GM21423 (cell line): Measurements from ENCODE around the gene BAHD1.

Source experiments
- ATAC-seq: cut with Tn5 transposase; IDR thresholded peaks from one replicate; pipeline ENCODE4 v1.9.1; 2021; ENCODE audit warnings: mild to moderate bottlenecking, moderate library complexity; ENCODE audit not compliant: unreplicated experiment

The BAHD1 gene

DNA sequence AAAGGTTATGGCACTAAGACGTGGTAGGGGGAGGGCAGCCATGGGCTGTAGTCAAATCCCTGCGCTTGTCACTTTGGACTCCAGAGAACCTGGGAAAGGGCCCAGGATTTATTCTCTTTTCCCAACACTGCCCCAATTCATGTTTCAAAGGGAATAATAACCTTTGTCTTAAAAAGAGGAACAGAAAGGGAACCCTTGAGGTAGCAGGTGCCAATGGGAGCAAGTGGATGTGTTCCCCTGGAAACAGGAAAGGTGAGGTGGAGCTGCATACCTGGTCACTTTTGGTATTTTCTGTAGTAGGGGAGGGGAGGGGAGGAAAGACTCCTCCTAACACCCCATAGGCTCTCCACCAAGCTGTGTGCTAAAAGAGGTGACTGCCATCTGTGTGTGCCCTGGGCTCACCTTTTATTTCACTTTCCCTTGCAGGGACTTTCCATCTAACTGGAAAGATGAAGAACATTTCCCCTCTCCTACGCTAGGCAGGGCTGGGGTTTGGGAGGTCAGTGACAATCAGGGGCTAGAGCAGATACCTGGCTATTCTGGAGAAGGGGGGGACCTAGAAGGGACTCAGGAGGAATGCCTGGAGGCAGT, 23.9 kb downstream of the BAHD1 start:
- ATAC-seq: no peak

DNA sequence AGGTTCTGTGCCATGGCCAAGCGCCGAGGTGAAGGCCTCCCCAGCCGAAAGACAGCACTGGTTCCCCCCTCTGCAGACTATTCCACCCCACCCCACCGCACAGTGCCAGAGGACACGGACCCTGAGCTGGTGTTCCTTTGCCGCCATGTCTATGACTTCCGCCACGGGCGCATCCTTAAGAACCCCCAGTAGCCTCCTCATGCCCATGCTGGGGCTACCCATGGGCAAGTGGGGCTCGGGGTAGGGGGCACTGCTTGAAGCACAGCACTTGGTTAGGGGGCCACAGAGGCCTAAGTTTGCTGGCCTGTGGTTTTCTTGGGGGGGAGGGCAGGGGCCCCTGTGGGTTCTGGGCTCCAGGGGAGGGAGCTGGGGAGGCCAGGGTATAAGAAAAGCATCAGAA, 25.2 kb downstream of the BAHD1 start:
- ATAC-seq: no peak

DNA sequence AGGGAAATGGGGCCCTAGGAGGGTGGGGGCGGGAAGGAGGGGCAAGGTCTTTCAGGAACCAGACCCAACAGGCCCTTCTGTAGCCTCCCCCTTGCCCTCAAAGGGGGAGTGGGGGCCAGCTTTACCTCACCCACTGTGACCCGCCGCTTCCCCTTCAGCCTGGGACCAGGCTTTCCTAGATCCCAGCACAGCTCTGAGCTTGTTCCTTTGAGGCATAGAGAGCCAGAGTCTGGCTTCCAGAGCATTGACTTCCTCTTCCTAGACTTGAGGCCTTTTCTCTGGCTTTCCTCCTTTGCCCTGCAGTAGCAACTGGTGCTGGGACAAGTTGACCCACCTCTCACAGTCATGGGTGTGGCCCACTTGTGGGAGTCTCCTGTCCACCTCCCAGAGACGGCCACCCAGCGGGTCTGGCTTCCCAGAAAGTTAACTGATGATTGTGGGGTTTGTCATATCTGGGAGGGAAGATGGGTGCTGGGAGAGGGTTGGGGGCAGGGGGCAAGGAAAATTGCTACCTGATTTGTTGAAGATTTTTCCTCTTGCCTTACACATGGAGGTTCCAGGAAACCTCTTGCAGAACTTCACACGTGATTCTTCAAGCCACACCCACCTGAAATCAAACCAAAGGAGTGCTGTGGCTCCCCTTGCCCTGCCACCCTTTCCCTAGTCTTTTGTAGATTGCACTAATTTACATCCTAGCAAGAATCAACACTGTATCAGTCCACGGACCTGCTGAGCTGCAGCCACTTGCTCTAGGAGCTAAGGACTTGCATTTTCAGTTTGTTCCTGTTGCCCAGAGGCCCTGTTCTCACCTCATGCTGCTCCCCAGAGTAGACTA, 25.9 kb downstream of the BAHD1 start:
- ATAC-seq: no peak

DNA sequence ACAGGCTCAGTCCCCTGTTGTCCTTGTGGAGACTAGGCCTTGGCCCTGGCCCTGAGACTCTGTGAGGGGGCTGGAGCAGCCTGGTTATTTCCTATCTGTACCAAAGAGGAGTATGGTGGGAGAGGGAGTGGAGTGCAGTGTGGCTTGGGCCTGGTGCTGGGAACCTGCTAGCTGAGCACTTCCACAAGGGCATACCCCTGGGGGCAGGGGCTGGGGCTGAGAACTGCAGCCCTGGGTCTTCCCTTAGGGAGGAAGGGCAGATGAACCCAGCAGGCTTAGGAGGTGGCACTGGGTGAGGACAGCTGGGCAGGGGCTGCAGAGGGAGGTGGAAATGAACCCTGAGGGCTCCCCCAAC, 26.5 kb downstream of the BAHD1 start:
- no peak for ATAC-seq

DNA sequence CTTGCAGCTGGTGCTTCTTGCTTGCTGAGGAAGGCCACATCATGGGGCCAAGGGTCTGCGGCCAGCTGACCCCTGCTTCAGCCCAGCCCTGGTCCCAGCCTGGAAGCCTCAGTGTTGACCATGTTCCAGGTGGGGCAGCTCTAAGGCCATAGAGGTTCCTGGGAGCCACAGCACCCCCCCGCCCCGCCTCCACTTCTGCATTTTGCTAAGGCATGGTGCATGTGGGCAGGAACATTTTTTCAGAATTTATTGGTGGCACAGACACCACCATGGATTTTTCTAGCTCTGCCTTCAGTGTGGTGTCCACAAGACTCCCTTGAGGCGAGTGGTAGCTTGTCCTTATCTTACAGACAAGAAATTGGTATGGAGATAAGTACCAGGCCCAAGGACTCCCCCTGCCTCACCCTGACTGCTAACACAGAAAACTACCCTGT, 28.2 kb downstream of the BAHD1 start:
- no peak for ATAC-seq

DNA sequence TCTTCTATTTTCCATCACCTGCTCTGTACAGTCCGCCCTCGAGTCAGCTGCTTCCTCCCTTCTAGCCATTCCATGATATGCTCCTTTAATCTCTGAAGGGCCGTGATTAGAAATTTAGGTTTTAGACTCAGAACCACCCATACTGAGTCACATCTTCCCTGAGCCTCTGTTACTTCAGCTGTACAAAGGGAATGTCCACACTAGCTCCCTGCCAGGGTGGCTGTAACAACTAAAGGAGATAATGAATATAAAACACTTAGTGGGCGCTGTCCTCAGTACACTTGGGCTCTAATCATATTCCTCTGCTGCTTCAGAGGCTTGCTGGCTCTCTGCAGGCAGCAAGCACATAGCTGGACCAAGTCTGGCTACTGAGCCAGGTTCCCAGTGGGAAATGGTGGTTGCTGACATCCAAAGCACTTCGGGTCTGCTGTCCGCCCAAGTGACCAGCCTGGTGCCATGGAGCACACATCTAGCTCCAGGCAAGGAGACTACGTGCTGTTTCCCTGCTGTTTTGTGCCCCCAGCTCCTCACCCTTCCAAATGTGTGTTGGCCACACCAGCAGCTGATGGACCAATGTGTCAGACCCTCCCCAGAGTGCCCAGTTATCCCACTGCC, 29.1 kb downstream of the BAHD1 start:
- no peak for ATAC-seq

DNA sequence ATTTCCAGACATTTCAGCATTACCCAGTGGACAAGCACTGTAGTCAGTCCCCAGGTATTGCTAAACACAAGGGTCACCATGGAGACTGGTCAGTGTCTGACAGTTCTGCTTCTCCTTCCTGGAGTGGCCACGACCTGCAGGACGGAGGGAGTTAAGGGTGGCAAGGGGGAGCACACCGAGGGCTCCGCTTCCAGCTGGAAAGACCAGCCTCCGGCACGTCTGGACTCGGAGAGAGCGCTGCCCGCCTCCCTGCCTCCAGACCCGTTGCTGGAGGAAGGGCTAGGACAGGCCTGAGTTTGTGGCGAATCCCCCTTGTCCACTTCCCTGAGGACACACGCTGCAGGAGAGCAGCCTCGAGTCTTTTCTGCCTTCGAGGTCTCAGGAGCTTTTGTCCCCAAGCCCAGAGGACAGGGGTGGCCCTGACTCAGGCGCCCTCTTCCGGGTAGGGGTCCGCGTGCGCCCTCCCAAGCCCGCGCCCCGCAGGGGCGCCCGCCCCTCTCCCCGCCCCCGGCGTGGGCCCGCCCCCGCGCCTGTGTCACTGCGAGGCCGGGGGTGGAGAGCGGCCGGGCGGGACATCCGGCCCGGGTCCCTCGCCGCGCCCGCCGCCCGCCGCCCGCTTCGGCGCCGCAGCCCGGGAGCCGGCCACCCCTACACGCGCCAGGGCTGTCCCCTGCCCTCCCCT, 29.8 kb downstream of the BAHD1 start, which contains the start of gene CHST14:
CHST14 (plus strand) TSS at position 562 of the 682 bp plus-strand sequence. CDS start 230 bp downstream, outside the sequence.
- ATAC-seq: peak; percentile 65

DNA sequence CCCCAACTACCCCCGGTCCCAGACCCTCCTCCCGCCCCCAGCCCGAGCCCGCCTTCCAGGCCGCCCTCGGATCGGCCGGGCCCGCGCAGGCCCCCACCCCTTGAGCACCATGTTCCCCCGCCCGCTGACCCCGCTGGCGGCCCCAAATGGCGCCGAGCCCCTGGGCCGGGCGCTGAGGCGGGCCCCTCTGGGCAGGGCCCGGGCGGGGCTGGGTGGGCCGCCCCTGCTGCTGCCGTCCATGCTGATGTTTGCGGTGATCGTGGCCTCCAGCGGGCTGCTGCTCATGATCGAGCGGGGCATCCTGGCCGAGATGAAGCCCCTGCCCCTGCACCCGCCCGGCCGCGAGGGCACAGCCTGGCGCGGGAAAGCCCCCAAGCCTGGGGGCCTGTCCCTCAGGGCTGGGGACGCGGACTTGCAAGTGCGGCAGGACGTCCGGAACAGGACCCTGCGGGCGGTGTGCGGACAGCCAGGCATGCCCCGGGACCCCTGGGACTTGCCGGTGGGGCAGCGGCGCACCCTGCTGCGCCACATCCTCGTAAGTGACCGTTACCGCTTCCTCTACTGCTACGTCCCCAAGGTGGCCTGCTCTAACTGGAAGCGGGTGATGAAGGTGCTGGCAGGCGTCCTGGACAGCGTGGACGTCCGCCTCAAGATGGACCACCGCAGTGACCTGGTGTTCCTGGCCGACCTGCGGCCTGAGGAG, 30.5 kb downstream of the BAHD1 start:
- ATAC-seq: peak; percentile 41

DNA sequence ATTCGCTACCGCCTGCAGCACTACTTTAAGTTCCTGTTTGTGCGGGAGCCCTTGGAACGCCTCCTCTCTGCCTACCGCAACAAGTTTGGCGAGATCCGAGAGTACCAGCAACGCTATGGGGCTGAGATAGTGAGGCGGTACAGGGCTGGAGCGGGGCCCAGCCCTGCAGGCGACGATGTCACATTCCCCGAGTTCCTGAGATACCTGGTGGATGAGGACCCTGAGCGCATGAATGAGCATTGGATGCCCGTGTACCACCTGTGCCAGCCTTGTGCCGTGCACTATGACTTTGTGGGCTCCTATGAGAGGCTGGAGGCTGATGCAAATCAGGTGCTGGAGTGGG, 31.0 kb downstream of the BAHD1 start:
- ATAC-seq: peak; percentile 12

DNA sequence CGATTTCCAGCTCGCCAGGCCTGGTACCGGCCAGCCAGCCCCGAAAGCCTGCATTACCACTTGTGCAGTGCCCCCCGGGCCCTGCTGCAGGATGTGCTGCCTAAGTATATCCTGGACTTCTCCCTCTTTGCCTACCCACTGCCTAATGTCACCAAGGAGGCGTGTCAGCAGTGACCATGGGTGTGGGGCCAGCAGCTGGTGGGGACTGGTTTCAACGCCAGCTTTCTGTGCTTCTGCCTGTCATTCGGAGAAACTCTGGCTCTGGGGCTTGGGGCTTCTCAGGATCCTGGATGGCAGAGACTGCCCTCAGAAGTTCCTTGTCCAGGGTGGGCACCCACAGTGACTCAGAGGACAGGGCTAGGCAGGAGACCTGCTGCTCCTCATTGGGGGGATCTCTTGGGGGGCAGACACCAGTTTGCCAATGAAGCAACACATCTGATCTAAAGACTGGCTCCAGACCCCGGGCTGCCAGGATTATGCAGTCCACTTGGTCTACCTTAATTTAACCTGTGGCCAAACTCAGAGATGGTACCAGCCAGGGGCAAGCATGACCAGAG, 31.5 kb downstream of the BAHD1 start:
- ATAC-seq: no peak

DNA sequence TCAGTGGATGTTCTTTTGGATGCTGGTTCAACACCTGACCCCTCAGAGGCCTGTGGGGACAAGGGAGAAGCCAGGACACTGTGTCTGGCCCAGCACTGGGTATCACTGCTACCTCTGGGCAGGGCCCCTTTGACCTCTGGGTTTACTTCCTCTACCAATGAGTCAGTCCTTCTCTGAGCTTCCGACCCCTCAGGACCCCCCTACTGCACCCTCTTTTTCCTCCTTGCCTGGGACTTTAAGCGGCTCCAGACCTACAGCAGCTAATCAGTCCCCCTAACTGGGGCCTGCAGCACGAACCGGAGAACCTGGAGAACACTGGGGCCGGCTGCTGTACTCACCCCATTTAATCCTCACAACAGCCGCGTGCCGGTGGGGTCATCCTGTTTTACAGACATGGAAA, 33.8 kb downstream of the BAHD1 start:
- ATAC-seq: no peak

DNA sequence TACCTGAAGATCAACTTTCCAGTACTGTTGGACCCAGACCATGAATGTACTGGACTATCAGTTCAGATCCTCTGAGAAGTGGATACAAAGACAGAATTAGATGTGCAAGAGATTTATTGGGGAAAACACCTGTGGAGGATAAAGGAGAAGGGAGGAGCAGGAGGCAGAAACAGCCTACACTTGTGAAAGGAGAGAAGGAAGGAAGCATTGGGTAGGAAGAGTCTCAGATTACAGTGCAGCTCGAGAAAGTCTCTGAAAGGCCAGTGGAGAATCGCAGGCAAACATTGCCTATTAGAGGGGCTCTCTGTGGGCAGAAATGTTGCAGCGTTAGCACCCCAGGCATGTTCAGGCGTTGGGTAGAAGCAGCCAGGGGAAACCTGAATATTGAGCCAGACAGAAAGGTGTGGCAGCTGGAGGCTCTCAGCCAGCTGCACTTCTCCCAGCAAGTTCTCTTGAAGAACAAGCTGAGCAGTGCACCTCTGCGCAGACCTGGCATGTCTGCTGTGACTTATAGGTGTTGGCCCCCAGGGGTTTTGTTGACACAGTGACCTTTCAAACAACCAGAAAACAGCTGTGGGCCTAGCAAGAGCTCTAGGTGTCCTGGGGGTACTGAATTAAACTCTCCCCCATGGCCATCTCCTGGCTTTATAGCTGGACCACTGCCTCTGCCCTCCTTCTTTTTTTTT, 37.0 kb downstream of the BAHD1 start:
- no peak for ATAC-seq

DNA sequence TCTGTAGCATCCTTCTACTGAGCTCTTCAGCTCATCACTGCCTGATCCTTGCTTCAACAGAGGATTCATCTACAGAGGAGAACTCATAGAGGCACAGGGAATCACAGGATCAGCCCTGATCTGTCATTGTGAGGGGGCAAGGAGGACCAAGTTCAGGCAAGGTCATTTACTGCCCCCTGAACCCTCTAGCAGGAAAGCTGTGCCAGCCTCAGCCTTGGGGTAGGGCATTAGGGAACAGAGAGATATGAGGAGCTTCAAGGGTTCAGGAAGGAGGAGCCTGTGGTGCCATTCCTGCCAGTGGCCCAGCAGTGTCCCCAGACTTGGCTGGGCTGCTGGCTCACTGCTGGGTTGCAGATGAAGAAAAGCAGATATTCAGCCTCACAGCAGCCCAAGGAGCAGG, 38.3 kb downstream of the BAHD1 start:
- no peak for ATAC-seq

DNA sequence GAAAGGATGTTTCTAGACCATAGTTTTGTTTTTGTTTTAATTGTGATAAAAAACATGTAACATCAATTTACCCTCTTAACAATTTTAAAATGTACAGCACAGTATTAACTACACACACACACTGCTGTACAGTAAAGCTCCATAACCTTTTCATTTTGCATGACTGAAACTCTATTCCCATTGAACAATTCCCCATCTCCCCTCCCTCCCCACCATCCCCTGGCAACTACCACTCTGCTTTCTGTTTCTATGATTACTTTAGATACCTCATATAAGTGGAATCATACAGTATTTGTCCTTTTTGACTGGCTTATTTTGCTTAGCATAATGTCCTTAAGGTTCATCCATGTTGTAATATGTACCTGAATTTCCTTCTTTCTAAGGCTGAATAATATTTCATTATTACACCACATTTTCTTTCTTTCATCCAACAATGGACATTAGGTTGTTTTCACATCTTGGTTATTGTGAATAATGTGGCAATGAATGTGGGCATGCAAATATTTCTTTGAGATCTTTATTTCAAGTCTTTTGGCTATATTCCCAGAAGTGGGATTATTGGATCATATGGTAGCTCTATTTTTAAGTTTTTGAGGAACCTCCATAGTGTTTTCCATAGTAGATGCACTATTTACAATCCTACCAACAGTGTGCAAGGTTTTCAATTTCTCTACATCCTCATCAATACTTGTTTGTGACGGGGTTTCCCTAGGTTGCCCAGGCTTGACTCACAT, 40.8 kb downstream of the BAHD1 start:
- no peak for ATAC-seq

DNA sequence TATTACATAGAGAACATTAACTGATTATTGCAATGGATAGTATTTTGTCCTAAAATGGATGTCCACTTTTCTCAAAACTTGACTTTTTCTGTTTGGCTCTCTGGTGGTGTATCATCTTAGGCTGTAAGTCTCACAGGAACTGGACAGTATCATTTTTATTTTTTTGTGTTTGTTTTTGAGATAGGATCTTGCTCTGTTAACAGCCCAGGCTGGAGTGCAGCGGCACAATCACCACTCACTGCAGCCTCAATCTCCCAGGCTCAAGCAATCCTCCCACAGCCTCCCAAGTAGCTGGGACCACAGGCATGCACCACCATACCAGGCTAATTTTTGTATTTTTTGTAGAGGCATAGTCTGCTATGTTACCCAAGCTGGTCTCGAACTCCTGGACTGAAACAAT, 43.2 kb downstream of the BAHD1 start:
- ATAC-seq: no peak

DNA sequence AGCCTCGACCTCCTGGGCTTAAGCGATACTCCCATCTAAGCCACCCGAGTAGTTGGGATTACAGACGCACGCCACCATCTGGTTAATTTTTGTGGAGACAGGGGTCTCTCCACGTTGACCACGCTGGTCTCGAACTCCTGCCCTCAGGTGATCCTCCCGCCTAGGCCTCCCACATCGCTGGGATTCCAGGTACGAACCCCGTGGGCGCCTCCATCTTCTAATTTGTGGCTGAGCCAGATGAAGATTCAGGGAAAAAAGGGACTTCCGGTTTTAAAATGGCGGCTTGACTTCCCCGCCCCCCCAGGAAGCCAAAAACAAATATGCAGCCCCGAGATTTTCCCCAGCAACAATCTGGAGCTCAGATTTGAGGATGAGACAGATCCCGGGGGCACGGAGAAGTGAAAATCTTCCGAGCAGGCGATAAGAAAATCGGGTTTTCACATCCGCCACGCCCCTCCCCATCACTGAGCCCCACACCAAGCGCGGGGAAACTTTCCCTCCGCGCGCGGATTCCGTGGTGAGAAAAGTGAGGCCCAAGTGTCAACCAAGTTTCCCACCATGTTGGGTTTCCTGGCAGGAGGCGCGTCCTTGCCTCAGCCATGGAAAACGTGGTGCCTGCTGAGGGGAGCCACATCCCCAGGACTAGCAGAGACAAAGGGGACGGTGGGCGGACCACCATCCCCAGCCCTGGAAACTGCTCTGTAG, 45.5 kb downstream of the BAHD1 start:
- no peak for ATAC-seq

DNA sequence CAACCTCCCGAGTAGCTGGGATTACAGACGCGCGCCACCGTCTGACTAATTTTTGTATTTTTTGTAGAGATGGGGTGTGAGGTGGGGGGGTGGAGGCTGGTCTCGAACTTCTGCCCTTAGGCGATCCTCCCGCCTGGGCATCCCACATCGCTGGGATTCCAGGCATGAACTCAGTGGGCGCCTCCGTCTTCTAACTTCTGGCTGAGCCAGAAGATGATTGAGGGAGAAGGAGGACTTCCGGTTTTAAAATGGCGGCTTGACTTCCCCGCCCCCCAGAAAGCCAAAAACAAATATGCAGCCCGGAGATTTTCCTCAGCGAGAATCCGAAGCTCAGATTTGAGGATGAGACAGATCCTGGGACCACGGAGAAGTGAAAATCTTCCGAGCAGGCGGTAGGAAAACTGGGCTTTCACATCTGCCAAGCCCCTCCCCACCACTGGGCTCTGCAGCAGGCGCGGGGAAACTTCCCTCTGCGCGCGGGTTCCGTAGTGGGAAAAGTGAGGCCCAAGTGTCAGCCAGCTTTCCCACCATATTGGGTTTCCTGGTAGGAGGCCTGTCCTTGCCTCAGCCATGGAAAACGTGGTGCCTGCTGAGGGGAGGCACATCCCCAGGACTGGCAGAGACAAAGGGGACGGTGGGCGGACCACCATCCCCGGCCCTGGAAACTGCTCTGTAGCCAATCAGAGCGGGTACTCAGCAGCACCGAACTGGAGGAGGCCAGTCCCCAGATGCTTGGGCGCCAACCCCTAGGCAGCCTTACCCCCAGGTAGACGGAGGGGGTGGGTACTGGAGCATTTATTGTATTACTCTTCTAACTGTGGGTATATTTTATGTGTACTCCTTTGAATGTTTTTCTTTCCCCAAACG, 47.3 kb downstream of the BAHD1 start:
- no peak for ATAC-seq
